Left ventricle myocardium inferior (tissue), 1 donor: ENCODE data around the gene TMEM185B. TPM values are rescaled to one million over a fixed set of nuclear protein-coding genes. Genes with fewer than 3 reads are reported as not detected.
"Not testable (repeated sequence)": the region's sequence is repeated elsewhere in the genome, so short reads cannot be mapped to it uniquely, and the experiment has no call there.

Experiments used
- DNase-seq: peaks from one replicate; pipeline ENCODE4 v3.0.0-alpha.2; 2020
- H3K27ac ChIP-seq: fragments of 200-600 bp; replicated peaks from 2 replicates; pipeline ENCODE4 v1.8.0; 2021
- H3K27me3 ChIP-seq: fragments of 200-600 bp; 2 replicates; pipeline ENCODE4 v1.8.0; 2021; ENCODE audit warnings: low read depth
- H3K36me3 ChIP-seq: fragments of 200-600 bp; 2 replicates; pipeline ENCODE4 v1.8.0; 2021
- H3K4me1 ChIP-seq: fragments of 200-600 bp; 2 replicates; pipeline ENCODE4 v1.8.0; 2021
- H3K4me3 ChIP-seq: fragments of 200-600 bp; 2 replicates; pipeline ENCODE4 v1.8.0; 2021; ENCODE audit warnings: mild to moderate bottlenecking, moderate library complexity
- H3K9me3 ChIP-seq: fragments of 200-600 bp; replicated peaks from 2 replicates; pipeline ENCODE4 v1.8.0; 2021
- intact Hi-C: fragments of 100-400 bp; cut with micrococcal nuclease; formaldehyde crosslinking; loops from one replicate; pipeline ENCODE4 v1.11.0; 2022
- total RNA-seq: library from RNA; stranded (reverse); fragmentation: NEBNext Ultra II Directional; extraction: Animal tissue kit (Norgen Biotek cat#: 25700); gene quantifications from one replicate; pipeline ENCODE4 v1.2.1, GENCODE V29; 2021
- TF ChIP-seq, protein P1 (sequence below): fragments of 200-600 bp; IDR thresholded peaks from 2 replicates; pipeline ENCODE4 v1.8.0; 2021; ENCODE audit warnings: antibody characterized with exemption, mild to moderate bottlenecking, borderline replicate concordance
- donor health status: DM: no; HTN: yes; CAD: no; lungs with severe emphysema.

Gene TMEM185B
- total RNA-seq, 1 donor from 2014 or later = 21.0 TPM

GRCh38 chr2:120235681-120236080 lies 12.5 kb upstream of the TMEM185B start:
- TF ChIP-seq, protein P1, sequence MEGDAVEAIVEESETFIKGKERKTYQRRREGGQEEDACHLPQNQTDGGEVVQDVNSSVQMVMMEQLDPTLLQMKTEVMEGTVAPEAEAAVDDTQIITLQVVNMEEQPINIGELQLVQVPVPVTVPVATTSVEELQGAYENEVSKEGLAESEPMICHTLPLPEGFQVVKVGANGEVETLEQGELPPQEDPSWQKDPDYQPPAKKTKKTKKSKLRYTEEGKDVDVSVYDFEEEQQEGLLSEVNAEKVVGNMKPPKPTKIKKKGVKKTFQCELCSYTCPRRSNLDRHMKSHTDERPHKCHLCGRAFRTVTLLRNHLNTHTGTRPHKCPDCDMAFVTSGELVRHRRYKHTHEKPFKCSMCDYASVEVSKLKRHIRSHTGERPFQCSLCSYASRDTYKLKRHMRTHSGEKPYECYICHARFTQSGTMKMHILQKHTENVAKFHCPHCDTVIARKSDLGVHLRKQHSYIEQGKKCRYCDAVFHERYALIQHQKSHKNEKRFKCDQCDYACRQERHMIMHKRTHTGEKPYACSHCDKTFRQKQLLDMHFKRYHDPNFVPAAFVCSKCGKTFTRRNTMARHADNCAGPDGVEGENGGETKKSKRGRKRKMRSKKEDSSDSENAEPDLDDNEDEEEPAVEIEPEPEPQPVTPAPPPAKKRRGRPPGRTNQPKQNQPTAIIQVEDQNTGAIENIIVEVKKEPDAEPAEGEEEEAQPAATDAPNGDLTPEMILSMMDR = no peak
- H3K36me3 ChIP-seq = no peaks in the 10 kb centered on the region
- no peak overlapping the region for H3K27ac ChIP-seq

GRCh38 chr2:120235158-120235557 lies 12.0 kb upstream of the TMEM185B start:
- peaks cover 21% of the 10 kb centered on the region for H3K27me3 ChIP-seq
- intact Hi-C loops, H3K4me3 ChIP-seq, DNase-seq, H3K9me3 ChIP-seq, H3K27ac ChIP-seq, H3K36me3 ChIP-seq: not testable (repeated sequence)
- peaks cover 10% of the 10 kb centered on the region for H3K4me1 ChIP-seq

More at GRCh38 chr2:120235681-120236080, 12.5 kb upstream of the TMEM185B start:
- intact Hi-C loops = no loop called here
- DNase-seq = no peak
- no peak overlapping the region for H3K4me3 ChIP-seq
- peaks cover 21% of the 10 kb centered on the region for H3K27me3 ChIP-seq
- peaks cover 16% of the 10 kb centered on the region for H3K4me1 ChIP-seq
- H3K9me3 ChIP-seq = peaks cover 3% of the 10 kb centered on the region

GRCh38 chr2:120233292-120233691 lies 10.1 kb upstream of the TMEM185B start:
- no peak overlapping the region for H3K4me3 ChIP-seq
- DNase-seq = no peak
- peaks cover 3% of the 10 kb centered on the region for H3K9me3 ChIP-seq
- H3K4me1 ChIP-seq = no peaks in the 10 kb centered on the region
- intact Hi-C loops = no loop called here
- H3K36me3 ChIP-seq = no peaks in the 10 kb centered on the region
- TF ChIP-seq, protein P1 = no peak
- H3K27me3 ChIP-seq = peaks cover 9% of the 10 kb centered on the region
- H3K27ac ChIP-seq = peak overlapping the region; percentile 5

GRCh38 chr2:120231974-120232635 lies 8.9 kb upstream of the TMEM185B start:
- Histone ChIP-seq H3K4me3 (peak overlapping the region; percentile 56), H3K36me3 (no peaks in the 10 kb centered on the region), H3K4me1 (peaks cover 4% of the 10 kb centered on the region), H3K27ac (peak overlapping the region; percentile 70), H3K9me3 (peaks cover 3% of the 10 kb centered on the region), H3K27me3 (peaks cover 5% of the 10 kb centered on the region)
- intact Hi-C loops = no loop called here
- TF ChIP-seq, protein P1 = no peak
- DNase-seq = no peak

- H3K27ac ChIP-seq = no peak overlapping the region
- H3K4me3 ChIP-seq = peak overlapping the region; percentile 56
- intact Hi-C loops = no loop called here
- no peaks in the 10 kb centered on the region for H3K27me3 ChIP-seq
- peaks cover 4% of the 10 kb centered on the region for H3K4me1 ChIP-seq
- TF ChIP-seq, protein P1 = no peak
- no peak for DNase-seq
- H3K9me3 ChIP-seq = peaks cover 3% of the 10 kb centered on the region
- no peaks in the 10 kb centered on the region for H3K36me3 ChIP-seq
Measured at GRCh38 chr2:120231564-120231973, 8.4 kb upstream of the TMEM185B start.
